G401.6 (cell line): ENCODE results near the gene PDE4B.

ENCODE experiments used
- FAIRE-seq: peaks from 2 replicates; lab custom pipeline; 2012; peaks lifted over from hg19 to GRCh38; lab: Jason Lieb, UNC

The PDE4B gene

GRCh38 chr1:65792669-65793358, at the start of gene PDE4B:
Gene PDE4B (plus strand): TSS chr1:65792895.
- FAIRE-seq: no peak

- no peak for FAIRE-seq
Measured at GRCh38 chr1:65744731-65745130, 48.0 kb upstream of the PDE4B start.

GRCh38 chr1:65751961-65752360, 40.7 kb upstream of the PDE4B start:
- no peak for FAIRE-seq

DNA sequence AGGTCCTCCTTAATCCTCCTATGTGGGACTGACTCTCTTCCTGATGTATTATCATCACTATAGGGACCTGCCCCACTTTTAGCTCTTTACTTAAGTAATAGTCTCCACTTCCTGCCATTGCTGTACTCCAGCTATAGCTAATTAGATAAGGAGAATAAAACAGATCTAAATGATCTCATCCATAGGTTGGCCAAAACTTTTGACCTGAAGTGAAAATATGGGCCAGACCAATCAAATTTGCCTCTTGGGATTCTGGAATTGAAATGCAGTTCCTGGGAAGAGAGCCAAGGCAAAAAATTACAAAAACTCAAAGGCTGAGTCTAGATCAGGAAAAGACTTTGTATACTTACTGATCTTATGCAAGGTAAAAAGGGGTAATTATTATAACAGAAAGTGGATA, 36.1 kb upstream of the PDE4B start:
- no peak for FAIRE-seq

GRCh38 chr1:65757531-65757930, 35.2 kb upstream of the PDE4B start:
- FAIRE-seq: no peak

DNA sequence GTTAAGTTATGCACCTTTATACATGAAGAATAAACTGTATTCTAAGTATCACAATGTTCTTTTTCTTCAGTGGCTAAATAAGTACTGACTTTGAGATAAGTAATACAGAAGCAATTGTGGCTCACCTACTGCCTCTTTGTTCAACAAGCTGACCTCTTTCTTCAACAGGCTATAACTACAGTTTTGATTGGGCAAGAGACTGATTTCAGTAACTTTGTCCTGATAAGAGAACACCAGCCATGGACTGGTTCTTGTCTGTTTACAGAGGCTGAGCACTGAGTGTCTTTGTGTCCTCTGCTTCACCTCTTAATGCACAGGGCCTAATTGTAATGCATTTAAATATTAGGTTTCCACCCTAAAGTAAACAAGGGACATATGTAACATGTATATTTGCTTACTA, 34.6 kb upstream of the PDE4B start:
- FAIRE-seq: no peak

GRCh38 chr1:65759516-65759915, 33.2 kb upstream of the PDE4B start:
- no peak for FAIRE-seq

- no peak for FAIRE-seq
Measured at GRCh38 chr1:65762081-65762862, 30.4 kb upstream of the PDE4B start.

DNA sequence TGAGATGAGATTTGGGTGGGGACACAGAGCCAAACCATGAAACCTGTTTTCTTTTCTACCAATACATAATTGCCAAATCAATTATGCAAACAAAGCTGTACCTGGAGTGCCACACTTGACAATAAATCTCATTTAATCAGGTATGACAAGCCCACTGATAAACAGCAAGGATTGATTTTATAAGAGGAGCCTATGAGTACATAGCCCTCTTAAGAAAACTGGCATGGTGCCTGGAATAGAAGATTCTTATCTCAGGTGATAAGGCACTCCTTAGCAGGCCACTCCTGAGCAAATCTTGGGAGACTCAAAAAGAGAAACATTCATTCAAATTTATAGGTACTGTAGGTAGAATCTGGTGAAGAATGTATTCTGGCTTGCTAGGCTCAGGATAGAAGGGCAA, 28.6 kb upstream of the PDE4B start:
- FAIRE-seq: no peak

DNA sequence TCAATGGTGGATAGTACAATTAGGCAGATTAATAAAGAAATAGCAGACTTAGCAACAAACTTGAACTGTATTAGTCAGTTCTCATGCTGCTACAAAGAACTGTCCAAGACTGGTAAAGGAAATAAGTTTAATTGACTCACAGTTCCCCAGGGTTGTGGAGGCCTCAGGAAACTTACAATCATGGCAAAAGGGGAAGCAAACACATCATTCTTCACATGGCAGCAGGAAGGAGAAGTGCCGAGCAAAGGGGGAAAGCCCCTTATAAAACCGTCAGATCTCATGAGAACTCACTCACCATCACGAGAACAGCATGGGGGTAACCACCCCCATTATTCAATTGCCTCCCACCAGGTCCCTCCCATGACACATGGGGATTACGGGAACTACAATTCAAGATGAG, 27.1 kb upstream of the PDE4B start:
- FAIRE-seq: no peak

GRCh38 chr1:65769636-65770035, 23.1 kb upstream of the PDE4B start:
- no peak for FAIRE-seq

DNA sequence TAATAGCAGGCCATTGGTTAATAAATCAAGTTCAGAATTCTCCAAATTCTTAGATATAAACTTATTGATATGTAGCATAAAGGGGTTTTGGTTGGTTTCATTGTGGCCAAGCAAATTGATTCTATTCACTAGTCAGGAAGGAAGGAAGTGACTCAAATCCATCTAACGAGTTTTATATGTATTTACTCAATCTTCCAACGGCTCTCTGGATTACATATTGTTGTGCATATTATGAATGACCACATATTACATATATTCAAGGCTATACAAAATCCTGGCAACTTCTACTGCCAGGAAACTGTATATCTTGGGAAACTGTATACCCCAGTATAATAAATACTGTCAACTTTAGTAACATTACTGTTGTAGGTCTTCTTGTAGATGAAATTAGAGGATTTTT, 20.1 kb upstream of the PDE4B start:
- no peak for FAIRE-seq

GRCh38 chr1:65773391-65774123, 19.1 kb upstream of the PDE4B start:
- FAIRE-seq: no peak

DNA sequence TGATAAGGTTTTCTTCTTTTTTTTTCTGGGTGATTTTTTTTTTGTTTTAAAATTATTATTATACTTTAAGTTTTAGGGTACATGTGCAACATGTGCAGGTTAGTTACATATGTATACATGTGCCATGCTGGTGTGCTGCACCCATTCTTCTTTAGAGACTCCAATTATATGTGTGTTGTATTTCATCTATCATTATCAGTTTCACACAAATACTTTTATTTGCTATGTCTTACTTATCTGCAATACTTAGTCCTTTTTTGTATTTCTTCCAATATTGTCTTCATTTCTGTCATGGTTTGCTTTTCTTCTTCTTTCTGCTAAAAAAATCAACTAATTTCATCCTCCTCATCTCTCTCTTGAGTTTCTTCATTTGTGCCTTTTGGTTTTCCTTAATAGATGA, 3.9 kb upstream of the PDE4B start:
- FAIRE-seq: no peak

- no peak for FAIRE-seq
Measured at GRCh38 chr1:65791396-65791795, 1.3 kb upstream of the PDE4B start.

GRCh38 chr1:65791801-65792668, 660 bp upstream of the PDE4B start:
- FAIRE-seq: no peak

- FAIRE-seq: no peak
Measured at GRCh38 chr1:65793359-65793732, 651 bp downstream of the PDE4B start.

GRCh38 chr1:65795311-65795710, 2.6 kb downstream of the PDE4B start:
- no peak for FAIRE-seq

DNA sequence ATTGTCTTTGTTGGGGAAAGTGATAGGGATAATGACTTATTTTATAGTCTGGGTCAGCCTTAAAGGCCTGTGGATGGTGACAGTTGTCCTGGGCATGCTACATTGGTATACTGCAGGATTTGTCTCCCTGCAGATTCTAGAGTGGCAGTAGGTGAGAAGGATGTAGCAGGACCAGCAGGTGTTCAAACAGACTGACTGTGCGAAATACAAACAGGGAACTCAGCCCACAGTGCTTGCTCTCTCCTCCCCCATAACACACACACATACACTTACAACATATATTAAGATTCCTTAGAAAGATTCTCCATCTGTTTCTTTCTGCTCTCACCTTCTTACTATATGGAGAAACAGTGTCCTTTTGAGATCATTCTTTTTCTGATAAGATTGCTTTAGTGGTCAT, 6.9 kb downstream of the PDE4B start:
- FAIRE-seq: no peak

GRCh38 chr1:65804584-65804983, 11.9 kb downstream of the PDE4B start:
- no peak for FAIRE-seq

DNA sequence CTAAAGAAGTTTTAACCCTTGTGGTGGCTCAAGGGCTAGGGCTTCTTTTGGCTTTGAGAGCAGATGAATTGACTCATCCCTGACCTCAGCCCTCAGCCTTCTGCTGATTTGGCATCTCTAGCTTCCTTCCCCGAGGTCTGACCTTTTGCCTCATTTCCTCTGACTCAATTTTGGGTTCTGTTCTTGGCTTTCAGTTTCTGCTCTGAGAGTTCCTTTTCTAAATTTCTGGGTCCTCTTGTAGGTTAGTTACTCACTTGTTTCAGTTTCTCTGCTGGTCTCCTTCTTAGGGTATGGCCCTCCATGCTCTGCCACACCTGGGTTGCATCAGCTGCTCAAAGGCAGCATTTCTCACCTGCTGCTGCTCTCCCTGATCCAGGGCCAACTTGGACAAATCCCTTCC, 19.4 kb downstream of the PDE4B start:
- no peak for FAIRE-seq

DNA sequence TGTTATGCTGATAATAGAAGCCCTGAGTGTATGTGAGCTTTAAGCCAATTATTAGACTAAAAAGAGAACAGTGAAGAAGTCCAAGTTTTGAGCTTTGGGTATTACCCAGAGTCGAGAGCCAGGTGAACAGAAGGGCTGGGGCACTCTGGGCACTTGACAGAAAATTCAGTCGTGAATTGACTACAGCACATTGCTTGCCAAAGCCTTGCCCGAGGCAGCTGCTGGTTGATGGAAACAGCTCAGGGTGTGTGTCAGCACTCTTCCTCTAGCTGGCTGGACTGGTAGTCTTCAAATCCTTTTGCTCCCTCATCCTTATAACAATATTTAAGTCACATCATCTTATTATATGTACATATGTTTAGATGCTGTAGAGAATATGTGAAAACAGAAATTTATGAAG, 21.3 kb downstream of the PDE4B start:
- FAIRE-seq: no peak
